Measurements from ENCODE around the gene USP17L25. TPM values are rescaled to one million over a fixed set of nuclear protein-coding genes. Genes with fewer than 3 reads are reported as not detected.
"Not testable (repeated sequence)": the region's sequence is repeated elsewhere in the genome, so short reads cannot be mapped to it uniquely, and the experiment has no call there.

The USP17L25 gene
- total RNA-seq, result not detected
- long read RNA-seq, result 0 reads

DNA sequence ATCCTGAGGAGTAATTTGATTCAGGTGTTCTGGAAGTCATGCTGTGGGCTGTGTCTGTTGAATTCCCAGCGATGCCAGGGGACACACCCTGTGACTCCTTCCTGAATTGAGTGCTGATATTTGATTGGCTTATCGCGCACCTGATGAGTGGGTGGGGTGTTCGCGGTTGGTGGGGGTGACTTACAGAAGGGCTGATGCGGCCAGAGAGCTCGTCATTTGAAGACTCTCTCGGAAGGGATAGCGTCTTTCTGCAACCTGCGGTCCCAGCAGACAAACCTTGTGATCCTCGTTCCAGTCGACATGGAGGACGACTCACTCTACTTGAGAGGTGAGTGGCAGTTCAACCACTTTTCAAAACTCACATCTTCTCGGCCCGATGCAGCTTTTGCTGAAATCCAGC lies at the start of gene USP17L25:
TSS of gene USP17L25 (plus strand) at position 301 of the 400 bp plus-strand sequence. CDS start at position 301, 0 bp downstream.
- DNase-seq; ATAC-seq; intact Hi-C loops (cut with DNase I): not testable (repeated sequence)

DNA sequence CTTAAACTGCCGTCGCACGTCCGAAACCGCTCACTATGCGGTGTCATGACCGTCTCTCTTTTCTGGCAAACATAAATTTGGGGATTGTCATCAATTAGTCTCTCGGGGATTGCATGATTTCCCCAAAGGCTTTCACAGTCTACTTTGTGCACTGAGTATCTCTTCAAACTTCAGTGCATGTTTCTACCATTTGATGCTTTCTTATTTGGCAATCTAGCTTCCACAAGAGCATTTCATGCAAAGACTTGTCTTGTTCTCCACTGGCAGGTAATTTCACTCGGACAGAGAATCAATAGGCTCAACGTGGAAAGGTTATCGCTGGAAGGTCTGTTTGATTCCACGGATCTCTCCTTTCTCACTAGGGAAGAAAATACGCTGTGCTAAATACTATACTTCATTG lies 5.5 kb upstream of the USP17L25 start:
- ATAC-seq; intact Hi-C loops (cut with DNase I); DNase-seq: not testable (repeated sequence)

- DNase-seq; ATAC-seq; intact Hi-C loops (cut with DNase I): not testable (repeated sequence)
These were observed 4.8 kb upstream of the USP17L25 start, which contains the start of gene USP17L24 for GRCh38 chr4:9324865-9325264. Gene USP17L24 (plus strand): TSS chr4:9325165. CDS start chr4:9325165, 0 bp downstream.

DNA sequence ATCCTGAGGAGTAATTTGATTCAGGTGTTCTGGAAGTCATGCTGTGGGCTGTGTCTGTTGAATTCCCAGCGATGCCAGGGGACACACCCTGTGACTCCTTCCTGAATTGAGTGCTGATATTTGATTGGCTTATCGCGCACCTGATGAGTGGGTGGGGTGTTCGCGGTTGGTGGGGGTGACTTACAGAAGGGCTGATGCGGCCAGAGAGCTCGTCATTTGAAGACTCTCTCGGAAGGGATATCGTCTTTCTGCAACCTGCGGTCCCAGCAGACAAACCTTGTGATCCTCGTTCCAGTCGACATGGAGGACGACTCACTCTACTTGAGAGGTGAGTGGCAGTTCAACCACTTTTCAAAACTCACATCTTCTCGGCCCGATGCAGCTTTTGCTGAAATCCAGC lies 4.6 kb downstream of the USP17L25 start, which contains the start of gene USP17L26:
TSS of gene USP17L26 (plus strand) at position 301 of the 400 bp plus-strand sequence. CDS start at position 301, 0 bp downstream.
- ATAC-seq; intact Hi-C loops (cut with DNase I); DNase-seq: not testable (repeated sequence)

DNA sequence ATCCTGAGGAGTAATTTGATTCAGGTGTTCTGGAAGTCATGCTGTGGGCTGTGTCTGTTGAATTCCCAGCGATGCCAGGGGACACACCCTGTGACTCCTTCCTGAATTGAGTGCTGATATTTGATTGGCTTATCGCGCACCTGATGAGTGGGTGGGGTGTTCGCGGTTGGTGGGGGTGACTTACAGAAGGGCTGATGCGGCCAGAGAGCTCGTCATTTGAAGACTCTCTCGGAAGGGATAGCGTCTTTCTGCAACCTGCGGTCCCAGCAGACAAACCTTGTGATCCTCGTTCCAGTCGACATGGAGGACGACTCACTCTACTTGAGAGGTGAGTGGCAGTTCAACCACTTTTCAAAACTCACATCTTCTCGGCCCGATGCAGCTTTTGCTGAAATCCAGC lies 9.4 kb downstream of the USP17L25 start, which contains the start of gene USP17L5:
TSS of gene USP17L5 (plus strand) at position 301 of the 400 bp plus-strand sequence. CDS start at position 301, 0 bp downstream.
- intact Hi-C loops (cut with DNase I); DNase-seq: not testable (repeated sequence)

GRCh38 chr4:9343848-9344247 lies 14.1 kb downstream of the USP17L25 start, which contains the start of gene USP17L27:
Gene USP17L27 (plus strand): TSS chr4:9344148. CDS start chr4:9344148, 0 bp downstream.
- not testable (repeated sequence) for DNase-seq

More for the DNA sequence above, 9.4 kb downstream of the USP17L25 start, which contains the start of gene USP17L5:
- ATAC-seq, result not testable (repeated sequence)

DNA sequence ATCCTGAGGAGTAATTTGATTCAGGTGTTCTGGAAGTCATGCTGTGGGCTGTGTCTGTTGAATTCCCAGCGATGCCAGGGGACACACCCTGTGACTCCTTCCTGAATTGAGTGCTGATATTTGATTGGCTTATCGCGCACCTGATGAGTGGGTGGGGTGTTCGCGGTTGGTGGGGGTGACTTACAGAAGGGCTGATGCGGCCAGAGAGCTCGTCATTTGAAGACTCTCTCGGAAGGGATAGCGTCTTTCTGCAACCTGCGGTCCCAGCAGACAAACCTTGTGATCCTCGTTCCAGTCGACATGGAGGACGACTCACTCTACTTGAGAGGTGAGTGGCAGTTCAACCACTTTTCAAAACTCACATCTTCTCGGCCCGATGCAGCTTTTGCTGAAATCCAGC lies 18.9 kb downstream of the USP17L25 start, which contains the start of gene USP17L28:
TSS of gene USP17L28 (plus strand) at position 301 of the 400 bp plus-strand sequence. CDS start at position 301, 0 bp downstream.
- DNase-seq; intact Hi-C loops (cut with DNase I); ATAC-seq: not testable (repeated sequence)

More at GRCh38 chr4:9343848-9344247, 14.1 kb downstream of the USP17L25 start, which contains the start of gene USP17L27:
- intact Hi-C loops (cut with DNase I); ATAC-seq: not testable (repeated sequence)

GRCh38 chr4:9350866-9351265 lies 21.2 kb downstream of the USP17L25 start:
- intact Hi-C loops (cut with DNase I); ATAC-seq; DNase-seq: not testable (repeated sequence)

- ATAC-seq; DNase-seq; intact Hi-C loops (cut with DNase I): not testable (repeated sequence)
These were observed 23.6 kb downstream of the USP17L25 start, which contains the start of gene USP17L29 for GRCh38 chr4:9353338-9353737. Gene USP17L29 (plus strand): TSS chr4:9353638. CDS start chr4:9353638, 0 bp downstream.

DNA sequence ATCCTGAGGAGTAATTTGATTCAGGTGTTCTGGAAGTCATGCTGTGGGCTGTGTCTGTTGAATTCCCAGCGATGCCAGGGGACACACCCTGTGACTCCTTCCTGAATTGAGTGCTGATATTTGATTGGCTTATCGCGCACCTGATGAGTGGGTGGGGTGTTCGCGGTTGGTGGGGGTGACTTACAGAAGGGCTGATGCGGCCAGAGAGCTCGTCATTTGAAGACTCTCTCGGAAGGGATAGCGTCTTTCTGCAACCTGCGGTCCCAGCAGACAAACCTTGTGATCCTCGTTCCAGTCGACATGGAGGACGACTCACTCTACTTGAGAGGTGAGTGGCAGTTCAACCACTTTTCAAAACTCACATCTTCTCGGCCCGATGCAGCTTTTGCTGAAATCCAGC lies 33.1 kb downstream of the USP17L25 start, which contains the start of gene USP17L30:
TSS of gene USP17L30 (plus strand) at position 301 of the 400 bp plus-strand sequence. CDS start at position 301, 0 bp downstream.
- DNase-seq; ATAC-seq; intact Hi-C loops (cut with DNase I): not testable (repeated sequence)

DNA sequence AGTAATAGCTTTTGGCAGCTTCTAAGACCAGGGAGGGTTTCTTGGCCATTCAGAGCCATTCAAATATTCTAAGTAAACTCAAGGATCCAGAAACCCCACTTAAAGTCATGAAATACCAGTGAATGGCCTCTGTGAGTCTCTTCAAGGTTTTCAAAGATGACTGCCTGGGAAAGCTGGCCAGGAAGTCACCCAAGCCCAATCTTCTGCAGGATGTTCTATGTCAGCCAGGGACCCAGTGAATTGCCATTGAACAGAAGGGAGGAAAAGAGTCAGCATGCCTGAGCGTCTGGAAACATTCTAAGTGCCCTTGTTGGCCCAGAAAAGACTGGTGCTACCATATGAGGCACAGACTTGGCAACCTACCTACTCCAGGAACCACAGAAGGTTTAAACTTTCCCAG lies 50.2 kb downstream of the USP17L25 start:
- ATAC-seq; intact Hi-C loops (cut with DNase I); DNase-seq: not testable (repeated sequence)

Other genes with a start within 250 kb of the USP17L25 start
- gene FAM90A26, start 159.5 kb upstream of the USP17L25 start, total RNA-seq, result not detected
- gene USP17L10, start 119.3 kb upstream of the USP17L25 start, total RNA-seq, result not detected
- not detected for gene USP17L11, start 114.5 kb upstream of the USP17L25 start, total RNA-seq
- not detected for gene USP17L12, start 109.8 kb upstream of the USP17L25 start, total RNA-seq
- gene USP17L13, start 105.0 kb upstream of the USP17L25 start, total RNA-seq, result not detected
- gene USP17L15, start 95.5 kb upstream of the USP17L25 start, total RNA-seq, result not detected
- gene USP17L17, start 86.0 kb upstream of the USP17L25 start, total RNA-seq, result not detected
- not detected for gene USP17L18, start 81.3 kb upstream of the USP17L25 start, total RNA-seq
- not detected for gene USP17L19, start 76.5 kb upstream of the USP17L25 start, total RNA-seq
- not detected for gene USP17L20, start 71.8 kb upstream of the USP17L25 start, total RNA-seq
- gene USP17L21, start 67.0 kb upstream of the USP17L25 start, total RNA-seq, result not detected
- not detected for gene USP17L22, start 62.3 kb upstream of the USP17L25 start, total RNA-seq
- gene USP17L24, start 4.7 kb upstream of the USP17L25 start, total RNA-seq, result not detected
- not detected for gene USP17L26, start 4.7 kb downstream of the USP17L25 start, total RNA-seq
- not detected for gene USP17L5, start 9.5 kb downstream of the USP17L25 start, total RNA-seq
- gene USP17L27, start 14.2 kb downstream of the USP17L25 start, total RNA-seq, result not detected
- not detected for gene USP17L28, start 19.0 kb downstream of the USP17L25 start, total RNA-seq
- gene USP17L29, start 23.7 kb downstream of the USP17L25 start, total RNA-seq, result not detected
- not detected for gene USP17L30, start 33.2 kb downstream of the USP17L25 start, total RNA-seq
- gene DEFB131A, start 114.5 kb downstream of the USP17L25 start, total RNA-seq, result not detected

All from left cardiac atrium (tissue), 4 donors.